Measurements from ENCODE around the gene RANGRF.

RANGRF gene

DNA sequence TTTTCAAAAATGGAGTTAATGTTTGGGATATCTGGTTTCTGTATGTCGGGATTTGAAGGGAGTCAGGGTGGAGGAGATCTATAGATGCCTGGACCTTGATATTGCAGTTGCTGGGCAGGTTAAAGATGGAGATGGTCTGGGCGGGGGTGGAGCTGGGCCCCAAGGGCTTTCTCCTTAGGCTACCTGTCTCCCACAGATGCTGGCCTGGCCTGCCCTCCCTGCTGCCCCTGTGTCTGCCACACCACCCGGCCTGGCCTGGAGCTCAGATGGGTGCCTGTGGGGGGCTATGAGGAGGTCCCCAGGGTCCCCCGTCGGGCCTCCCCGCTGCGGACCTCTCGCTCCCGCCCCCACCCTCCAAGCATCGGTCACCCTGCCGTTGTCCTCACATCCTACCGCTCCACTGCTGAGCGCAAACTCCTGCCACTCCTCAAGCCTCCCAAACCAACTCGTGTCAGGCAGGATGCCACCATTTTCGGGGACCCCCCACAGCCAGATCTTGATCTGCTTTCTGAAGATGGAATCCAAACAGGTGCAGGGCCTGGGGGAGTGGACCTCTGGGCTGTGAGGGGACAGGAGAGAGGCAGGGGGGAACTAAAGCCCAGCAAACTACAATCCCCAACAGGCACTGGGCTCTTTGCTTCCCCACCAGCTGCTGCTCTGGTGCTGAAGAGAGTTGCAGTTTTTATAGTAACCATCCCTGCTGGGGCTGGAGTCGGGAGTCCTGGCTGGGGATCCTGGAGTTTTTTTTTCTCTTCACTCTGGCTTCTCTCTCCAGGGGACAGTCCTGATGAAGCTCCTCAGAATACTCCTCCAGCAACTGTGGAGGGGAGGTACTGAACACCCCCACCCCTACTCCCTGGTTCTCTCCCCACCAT, 24.5 kb downstream of the RANGRF start:
- TF ChIP-seq CTCF (conservative IDR thresholded peaks at IDR 0.05; ENCODE audit: low read length) = no peak
- H3K4me3 ChIP-seq (ENCODE audit: low read length) = no peak overlapping the region
- no peak for DNase-seq (ENCODE audit: low read depth)

- no peak overlapping the region for H3K4me3 ChIP-seq (ENCODE audit: low read length)
- TF ChIP-seq CTCF (conservative IDR thresholded peaks at IDR 0.05; ENCODE audit: low read length) = no peak
- no peak for DNase-seq (ENCODE audit: low read depth)
These were observed 26.6 kb downstream of the RANGRF start for GRCh38 chr17:8314797-8315763.

- no peak overlapping the region for H3K4me3 ChIP-seq (ENCODE audit: low read length)
- no peak for TF ChIP-seq CTCF (conservative IDR thresholded peaks at IDR 0.05; ENCODE audit: low read length)
- no peak for DNase-seq (ENCODE audit: low read depth)
These were observed 27.3 kb downstream of the RANGRF start for GRCh38 chr17:8315764-8316217.

DNA sequence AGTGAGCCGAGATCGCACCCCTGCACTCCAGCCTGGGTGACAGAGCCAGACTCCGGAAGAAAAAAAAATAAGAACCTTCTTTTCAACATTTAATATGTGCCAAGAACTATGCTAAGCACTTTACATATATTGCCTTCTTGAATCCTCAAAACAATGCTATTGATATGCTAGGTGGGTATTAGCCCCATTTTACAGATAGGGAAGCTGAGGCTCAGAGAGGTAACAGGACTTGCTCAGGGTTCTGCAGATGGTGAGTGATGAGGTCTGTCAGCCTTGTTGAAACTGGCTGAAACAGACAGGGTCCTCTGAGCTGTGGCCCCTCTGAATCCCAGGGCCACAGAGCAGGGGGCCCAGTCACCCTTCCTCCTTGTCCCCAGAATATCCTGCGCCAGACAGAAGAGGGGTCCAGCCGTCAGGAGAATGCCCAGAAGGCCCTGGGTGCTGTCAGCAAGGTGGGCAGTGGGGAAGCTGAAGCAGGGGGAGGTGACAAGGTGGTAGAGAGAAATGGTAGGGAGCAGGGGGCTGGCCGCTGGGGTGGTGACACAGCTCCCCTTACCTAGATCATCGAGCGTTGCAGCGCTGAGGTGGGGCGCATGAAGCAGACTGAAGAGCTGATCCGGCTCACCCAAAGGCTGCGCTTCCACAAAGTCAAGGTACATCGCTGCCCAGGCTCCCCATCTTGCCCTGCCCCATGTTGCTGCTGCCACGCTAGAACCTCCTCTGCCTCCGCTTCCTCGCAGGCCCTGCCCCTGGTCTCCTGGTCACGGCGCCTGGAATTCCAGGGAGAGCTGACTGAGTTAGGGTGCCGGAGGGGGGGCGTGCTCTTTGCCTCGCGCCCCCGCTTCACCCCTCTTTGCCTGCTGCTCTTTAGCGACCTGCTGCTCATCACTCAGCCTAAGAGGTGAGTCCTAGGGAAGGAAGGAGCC, 29.8 kb downstream of the RANGRF start:
- no peak for TF ChIP-seq CTCF (conservative IDR thresholded peaks at IDR 0.05; ENCODE audit: low read length)
- no peak for DNase-seq (ENCODE audit: low read depth)
- no peak overlapping the region for H3K4me3 ChIP-seq (ENCODE audit: low read length)

DNA sequence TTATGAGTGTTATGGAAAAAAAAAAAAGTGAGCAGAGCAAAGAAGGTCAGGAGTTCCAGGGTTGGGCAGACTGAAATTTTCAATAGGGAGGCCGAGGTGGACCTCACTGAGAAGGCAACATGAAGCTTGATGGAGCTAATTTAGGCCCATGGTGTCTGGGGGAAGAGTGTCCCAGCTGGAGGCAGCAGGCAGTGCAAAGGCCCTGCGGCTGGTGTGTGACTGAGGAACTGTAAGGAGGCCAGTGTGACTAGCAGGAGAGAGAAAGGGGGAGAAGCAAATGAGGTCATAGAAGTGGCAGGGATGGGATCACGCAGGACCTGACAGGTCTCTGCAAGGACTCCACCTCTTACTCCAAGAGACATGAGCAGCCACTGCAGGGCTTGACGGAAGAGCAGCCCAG, 31.8 kb downstream of the RANGRF start:
- no peak for TF ChIP-seq CTCF (conservative IDR thresholded peaks at IDR 0.05; ENCODE audit: low read length)
- H3K4me3 ChIP-seq (ENCODE audit: low read length) = no peak overlapping the region
- no peak for DNase-seq (ENCODE audit: low read depth)

- no peak for DNase-seq (ENCODE audit: low read depth)
- H3K4me3 ChIP-seq (ENCODE audit: low read length) = no peak overlapping the region
- no peak for TF ChIP-seq CTCF (conservative IDR thresholded peaks at IDR 0.05; ENCODE audit: low read length)
These were observed 32.5 kb downstream of the RANGRF start for GRCh38 chr17:8320990-8321389.

Data from AG10803 (cell line).